ENCODE data around the gene TAS2R9.

The TAS2R9 gene, protein sequence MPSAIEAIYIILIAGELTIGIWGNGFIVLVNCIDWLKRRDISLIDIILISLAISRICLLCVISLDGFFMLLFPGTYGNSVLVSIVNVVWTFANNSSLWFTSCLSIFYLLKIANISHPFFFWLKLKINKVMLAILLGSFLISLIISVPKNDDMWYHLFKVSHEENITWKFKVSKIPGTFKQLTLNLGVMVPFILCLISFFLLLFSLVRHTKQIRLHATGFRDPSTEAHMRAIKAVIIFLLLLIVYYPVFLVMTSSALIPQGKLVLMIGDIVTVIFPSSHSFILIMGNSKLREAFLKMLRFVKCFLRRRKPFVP
- long read RNA-seq: 0 reads

DNA sequence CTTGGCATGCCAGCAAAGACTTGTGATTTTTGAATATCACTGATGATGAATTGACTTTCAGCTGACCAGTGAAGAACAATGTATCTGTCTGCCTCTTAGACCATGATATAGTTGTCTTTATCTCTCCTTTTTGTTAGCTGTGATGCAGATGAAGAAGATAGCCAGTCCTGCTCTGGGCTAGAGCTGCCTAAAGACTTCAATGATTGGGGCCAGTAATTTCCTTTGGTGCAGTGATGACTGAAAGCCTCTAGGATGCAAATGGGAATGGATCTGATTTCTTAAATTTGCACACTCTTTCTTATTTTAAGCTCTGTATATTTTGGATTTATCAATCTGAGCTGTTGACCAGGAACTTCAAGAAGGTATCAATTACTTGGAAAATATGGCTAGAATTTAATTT lies at the start of gene TAS2R9:
Gene TAS2R9, minus strand, starts transcription at position 101 of the 400 bp plus-strand sequence. Its CDS starts 93 bp downstream, at position 8.
- TF ChIP-seq GABPA (IDR thresholded peaks at IDR 0.05; ENCODE audit: low read depth): no peak
- TF ChIP-seq, protein P1, sequence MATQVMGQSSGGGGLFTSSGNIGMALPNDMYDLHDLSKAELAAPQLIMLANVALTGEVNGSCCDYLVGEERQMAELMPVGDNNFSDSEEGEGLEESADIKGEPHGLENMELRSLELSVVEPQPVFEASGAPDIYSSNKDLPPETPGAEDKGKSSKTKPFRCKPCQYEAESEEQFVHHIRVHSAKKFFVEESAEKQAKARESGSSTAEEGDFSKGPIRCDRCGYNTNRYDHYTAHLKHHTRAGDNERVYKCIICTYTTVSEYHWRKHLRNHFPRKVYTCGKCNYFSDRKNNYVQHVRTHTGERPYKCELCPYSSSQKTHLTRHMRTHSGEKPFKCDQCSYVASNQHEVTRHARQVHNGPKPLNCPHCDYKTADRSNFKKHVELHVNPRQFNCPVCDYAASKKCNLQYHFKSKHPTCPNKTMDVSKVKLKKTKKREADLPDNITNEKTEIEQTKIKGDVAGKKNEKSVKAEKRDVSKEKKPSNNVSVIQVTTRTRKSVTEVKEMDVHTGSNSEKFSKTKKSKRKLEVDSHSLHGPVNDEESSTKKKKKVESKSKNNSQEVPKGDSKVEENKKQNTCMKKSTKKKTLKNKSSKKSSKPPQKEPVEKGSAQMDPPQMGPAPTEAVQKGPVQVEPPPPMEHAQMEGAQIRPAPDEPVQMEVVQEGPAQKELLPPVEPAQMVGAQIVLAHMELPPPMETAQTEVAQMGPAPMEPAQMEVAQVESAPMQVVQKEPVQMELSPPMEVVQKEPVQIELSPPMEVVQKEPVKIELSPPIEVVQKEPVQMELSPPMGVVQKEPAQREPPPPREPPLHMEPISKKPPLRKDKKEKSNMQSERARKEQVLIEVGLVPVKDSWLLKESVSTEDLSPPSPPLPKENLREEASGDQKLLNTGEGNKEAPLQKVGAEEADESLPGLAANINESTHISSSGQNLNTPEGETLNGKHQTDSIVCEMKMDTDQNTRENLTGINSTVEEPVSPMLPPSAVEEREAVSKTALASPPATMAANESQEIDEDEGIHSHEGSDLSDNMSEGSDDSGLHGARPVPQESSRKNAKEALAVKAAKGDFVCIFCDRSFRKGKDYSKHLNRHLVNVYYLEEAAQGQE (IDR thresholded peaks at IDR 0.05; ENCODE audit: insufficient replicate concordance, low read depth): no peak
- TF ChIP-seq, protein P2, sequence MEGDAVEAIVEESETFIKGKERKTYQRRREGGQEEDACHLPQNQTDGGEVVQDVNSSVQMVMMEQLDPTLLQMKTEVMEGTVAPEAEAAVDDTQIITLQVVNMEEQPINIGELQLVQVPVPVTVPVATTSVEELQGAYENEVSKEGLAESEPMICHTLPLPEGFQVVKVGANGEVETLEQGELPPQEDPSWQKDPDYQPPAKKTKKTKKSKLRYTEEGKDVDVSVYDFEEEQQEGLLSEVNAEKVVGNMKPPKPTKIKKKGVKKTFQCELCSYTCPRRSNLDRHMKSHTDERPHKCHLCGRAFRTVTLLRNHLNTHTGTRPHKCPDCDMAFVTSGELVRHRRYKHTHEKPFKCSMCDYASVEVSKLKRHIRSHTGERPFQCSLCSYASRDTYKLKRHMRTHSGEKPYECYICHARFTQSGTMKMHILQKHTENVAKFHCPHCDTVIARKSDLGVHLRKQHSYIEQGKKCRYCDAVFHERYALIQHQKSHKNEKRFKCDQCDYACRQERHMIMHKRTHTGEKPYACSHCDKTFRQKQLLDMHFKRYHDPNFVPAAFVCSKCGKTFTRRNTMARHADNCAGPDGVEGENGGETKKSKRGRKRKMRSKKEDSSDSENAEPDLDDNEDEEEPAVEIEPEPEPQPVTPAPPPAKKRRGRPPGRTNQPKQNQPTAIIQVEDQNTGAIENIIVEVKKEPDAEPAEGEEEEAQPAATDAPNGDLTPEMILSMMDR (IDR thresholded peaks at IDR 0.05; ENCODE audit: insufficient read depth, low read length): no peak
- no peak for TF ChIP-seq POLR2AphosphoS5 (IDR thresholded peaks at IDR 0.05; ENCODE audit: low read depth)
- no peak for TF ChIP-seq SPI1 (IDR thresholded peaks at IDR 0.05; ENCODE audit: borderline replicate concordance, low read depth)
- H3K4me3 ChIP-seq (replicated peaks; ENCODE audit: insufficient read depth, low read length): no peak within 1 kb of the TSS
- H3K27ac ChIP-seq (replicated peaks): no peak within 1 kb of the TSS
- no peaks in the 10 kb centered on the region for H3K27me3 ChIP-seq (ENCODE audit: insufficient read depth, poor library complexity, severe bottlenecking)
- DNase-seq (ENCODE audit: low read depth in 1 of 2, low spot score in 1 of 2): no peak

DNA sequence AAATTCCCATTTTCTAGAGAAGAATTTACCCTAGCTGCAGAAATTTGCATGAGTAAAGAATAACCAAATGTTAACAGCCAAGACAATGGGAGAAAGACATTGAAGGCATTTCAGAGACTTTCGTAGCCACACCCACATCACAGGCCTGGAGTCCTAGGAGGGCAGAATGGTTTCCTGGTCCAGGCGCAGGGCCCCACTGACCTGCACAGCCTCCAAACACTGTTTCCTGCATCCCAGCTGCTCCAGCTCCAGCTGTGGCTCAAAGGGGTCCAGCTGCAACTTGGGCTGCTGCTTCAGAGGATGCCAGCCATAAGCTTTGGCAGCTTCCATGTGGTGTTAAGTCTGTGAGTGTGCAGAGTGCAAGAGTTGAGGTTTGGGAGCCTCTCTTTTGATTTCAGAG lies 45.8 kb upstream of the TAS2R9 start:
- no peak for TF ChIP-seq SPI1 (IDR thresholded peaks at IDR 0.05; ENCODE audit: borderline replicate concordance, low read depth)
- TF ChIP-seq, protein P1 (IDR thresholded peaks at IDR 0.05; ENCODE audit: insufficient replicate concordance, low read depth): no peak
- TF ChIP-seq, protein P2 (IDR thresholded peaks at IDR 0.05; ENCODE audit: insufficient read depth, low read length): no peak
- TF ChIP-seq POLR2AphosphoS5 (IDR thresholded peaks at IDR 0.05; ENCODE audit: low read depth): no peak
- TF ChIP-seq GABPA (IDR thresholded peaks at IDR 0.05; ENCODE audit: low read depth): no peak
- H3K4me3 ChIP-seq (replicated peaks; ENCODE audit: insufficient read depth, low read length): no peak overlapping the region
- DNase-seq (ENCODE audit: low read depth in 1 of 2, low spot score in 1 of 2): no peak
- H3K27me3 ChIP-seq (ENCODE audit: insufficient read depth, poor library complexity, severe bottlenecking): no peaks in the 10 kb centered on the region
- no peak overlapping the region for H3K27ac ChIP-seq (replicated peaks)

DNA sequence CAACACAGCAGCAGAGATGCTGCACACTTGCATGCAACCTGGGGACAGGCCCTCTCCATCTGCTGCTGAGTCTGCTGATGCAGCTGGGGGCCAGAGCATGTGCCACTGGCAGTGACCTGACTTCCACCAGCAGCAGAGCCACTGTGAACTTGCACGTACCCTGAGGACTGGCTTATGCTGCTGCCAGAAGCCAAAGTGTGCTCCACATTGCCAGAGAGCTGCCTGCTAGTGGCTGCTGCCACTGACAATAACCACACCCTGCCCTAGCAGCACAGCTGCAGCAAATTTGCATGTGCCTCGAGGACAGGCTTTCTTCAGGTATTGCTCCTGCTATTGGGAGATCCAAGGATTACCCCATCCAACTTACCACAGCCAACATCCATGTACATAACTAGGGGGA lies 43.8 kb upstream of the TAS2R9 start:
- DNase-seq (ENCODE audit: low read depth in 1 of 2, low spot score in 1 of 2): no peak
- TF ChIP-seq SPI1 (IDR thresholded peaks at IDR 0.05; ENCODE audit: borderline replicate concordance, low read depth) (no peak), POLR2AphosphoS5 (IDR thresholded peaks at IDR 0.05; ENCODE audit: low read depth) (no peak), GABPA (IDR thresholded peaks at IDR 0.05; ENCODE audit: low read depth) (no peak)
- TF ChIP-seq, protein P1 (IDR thresholded peaks at IDR 0.05; ENCODE audit: insufficient replicate concordance, low read depth): no peak
- TF ChIP-seq, protein P2 (IDR thresholded peaks at IDR 0.05; ENCODE audit: insufficient read depth, low read length): no peak
- H3K27ac ChIP-seq (replicated peaks): no peak overlapping the region
- H3K4me3 ChIP-seq (replicated peaks; ENCODE audit: insufficient read depth, low read length): no peak overlapping the region
- H3K27me3 ChIP-seq (ENCODE audit: insufficient read depth, poor library complexity, severe bottlenecking): no peaks in the 10 kb centered on the region
